IPS-NIHi7 (cell line): ENCODE results near the gene APOLD1.
"Not testable (repeated sequence)": the region's sequence is repeated elsewhere in the genome, so short reads cannot be mapped to it uniquely, and the experiment has no call there.

Source experiments
- DNase-seq: peaks from one replicate; pipeline ENCODE4 v3.0.0; 2012; ENCODE audit warnings: mixed read lengths; ENCODE audit errors: extremely low spot score

Gene APOLD1

DNA sequence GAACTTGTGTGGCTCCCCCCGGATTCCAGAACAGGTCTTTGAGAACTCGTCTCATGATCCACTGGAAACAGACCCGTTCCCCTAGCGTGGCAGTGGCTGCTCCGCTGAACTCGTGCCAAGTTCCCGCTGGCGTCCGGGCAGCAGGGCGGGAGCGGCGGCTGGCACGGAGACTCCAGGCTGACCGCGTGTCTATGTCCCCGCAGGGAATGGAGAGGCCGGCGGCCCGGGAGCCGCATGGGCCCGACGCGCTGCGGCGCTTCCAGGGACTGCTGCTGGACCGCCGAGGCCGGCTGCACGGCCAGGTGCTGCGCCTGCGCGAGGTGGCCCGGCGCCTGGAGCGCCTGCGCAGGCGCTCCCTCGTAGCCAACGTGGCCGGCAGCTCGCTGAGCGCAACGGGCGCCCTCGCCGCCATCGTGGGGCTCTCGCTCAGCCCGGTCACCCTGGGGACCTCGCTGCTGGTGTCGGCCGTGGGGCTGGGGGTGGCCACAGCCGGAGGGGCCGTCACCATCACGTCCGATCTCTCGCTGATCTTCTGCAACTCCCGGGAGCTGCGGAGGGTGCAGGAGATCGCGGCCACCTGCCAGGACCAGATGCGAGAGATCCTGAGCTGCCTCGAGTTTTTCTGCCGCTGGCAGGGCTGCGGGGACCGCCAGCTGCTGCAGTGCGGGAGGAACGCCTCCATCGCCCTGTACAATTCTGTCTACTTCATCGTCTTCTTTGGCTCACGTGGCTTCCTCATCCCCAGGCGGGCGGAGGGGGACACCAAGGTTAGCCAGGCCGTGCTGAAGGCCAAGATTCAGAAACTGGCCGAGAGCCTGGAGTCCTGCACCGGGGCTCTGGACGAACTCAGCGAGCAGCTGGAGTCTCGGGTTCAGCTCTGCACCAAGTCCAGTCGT lies 1.5 kb downstream of the APOLD1 start:
- DNase-seq = peak; percentile 96

GRCh38 chr12:12788131-12788530 lies 2.7 kb downstream of the APOLD1 start:
- DNase-seq = no peak

DNA sequence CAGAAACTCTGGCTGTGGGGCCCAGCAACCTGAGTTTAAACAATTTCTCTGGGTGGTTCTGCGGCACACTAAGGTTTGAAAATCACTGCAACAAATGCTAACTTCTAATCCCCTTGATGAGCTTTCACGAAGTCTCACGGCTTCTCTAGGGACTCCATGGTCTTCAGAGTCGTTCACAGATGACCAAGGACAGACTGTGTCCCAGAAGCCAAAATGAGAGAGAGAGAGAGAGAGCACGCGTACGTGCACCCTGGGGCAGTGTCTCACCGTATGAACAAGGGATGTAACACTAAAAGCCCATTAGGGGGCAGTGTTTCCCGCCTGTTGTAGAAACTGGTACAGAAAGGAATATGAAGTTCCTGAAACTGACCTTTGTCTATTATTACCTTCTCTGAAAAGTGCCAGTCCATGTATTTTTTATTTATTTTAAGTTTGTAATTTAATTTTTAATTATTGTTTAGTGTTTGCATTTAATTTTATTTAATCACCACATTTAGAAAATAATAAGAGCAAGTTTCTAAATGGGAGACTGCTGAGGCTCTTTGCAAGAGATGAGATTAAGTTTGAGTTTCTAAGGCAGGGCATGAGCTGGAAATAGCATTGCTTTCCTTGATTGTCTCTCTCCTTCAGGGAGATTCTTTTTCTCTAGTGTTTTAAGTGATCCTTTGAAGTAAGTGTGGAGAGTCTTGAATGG lies 3.4 kb downstream of the APOLD1 start:
- DNase-seq = peak; percentile 54

DNA sequence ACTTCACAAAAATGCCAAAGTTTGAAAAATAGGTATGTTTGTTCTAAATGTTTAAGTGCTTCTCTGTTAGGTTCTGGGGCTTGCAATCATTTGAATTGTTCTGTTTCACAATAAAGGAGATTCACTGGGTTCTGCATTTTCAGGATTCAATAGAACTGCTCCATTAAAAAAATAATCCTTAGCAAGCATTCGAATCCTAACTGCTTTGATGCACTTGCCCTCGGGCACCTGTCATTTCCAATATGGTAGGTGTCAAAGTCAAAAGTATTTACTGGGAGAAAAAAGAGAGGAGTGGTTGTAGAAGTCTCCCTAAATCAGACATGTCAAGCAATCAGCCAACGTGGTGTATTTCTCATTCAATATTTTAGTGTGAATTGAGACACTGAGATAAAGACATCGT lies 5.5 kb downstream of the APOLD1 start:
- no peak for DNase-seq

DNA sequence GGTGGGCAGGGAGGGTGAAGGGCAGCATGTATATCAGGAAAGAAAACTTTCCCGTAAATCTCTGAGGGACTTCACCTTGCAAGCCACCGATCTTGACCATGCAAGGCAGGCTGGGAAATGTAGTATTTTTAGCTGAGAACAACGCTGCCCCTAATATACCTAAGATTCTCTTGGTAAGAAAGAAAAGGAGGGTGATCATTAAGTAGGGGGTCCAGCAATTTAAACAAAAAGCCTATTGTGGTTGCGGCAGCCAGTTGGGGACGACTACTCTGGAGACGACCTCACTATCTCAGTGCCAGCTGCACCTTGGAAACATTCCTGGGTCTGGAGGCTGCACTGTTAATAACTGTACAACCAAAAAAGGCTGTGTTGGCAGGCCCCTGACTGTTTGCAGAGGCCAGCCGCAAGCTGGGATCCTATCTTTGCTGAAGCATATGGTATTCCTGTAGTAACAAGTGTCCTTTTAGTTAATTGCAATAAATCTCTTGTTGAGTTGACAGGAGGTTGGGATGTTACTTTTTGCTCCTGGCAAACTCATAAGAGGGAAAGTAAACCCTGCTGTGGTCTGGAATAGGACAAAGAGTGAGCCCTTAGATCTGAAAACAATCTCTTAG lies 6.4 kb downstream of the APOLD1 start:
- DNase-seq = no peak

DNA sequence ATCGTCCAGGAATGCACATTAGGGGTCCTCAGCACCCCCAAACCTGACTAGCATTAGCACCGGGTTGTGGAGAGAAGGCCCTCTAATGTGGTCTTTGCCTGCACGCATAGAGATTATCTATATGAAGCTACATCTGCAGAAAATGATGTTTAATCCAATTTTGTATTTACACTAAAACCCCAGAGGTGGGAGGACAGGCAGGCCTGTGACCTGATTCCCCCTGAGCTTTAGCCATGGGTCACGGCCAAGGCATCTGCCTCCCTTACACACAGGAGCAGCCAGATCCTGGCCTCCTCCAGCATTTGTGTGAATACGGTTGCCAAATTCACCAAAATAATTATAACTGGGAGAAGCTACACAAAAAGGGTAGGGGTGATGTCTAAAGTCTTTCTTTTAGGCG lies 7.0 kb downstream of the APOLD1 start:
- DNase-seq = no peak

- DNase-seq = no peak
These were observed 9.2 kb downstream of the APOLD1 start for GRCh38 chr12:12794686-12795085.

GRCh38 chr12:12796171-12796570 lies 10.7 kb downstream of the APOLD1 start:
- DNase-seq = no peak

- DNase-seq = no peak
These were observed 11.7 kb downstream of the APOLD1 start for GRCh38 chr12:12796928-12797793.

DNA sequence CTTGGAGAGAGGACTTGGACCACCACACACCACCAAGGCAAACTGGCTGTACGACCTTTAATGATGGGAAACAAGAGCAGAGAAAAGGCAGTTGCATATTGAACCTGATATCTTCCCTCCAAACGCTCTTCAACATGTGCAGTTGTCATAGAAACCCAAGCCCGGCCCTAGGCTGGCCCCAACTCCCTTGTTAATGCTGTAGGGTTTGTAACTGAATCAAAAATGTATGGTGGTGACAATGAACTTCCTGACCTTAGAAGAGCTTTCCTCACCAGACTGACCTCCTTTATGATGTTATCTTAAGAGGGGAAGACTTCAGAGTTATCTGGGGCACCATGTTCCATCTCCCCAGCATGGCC lies 12.3 kb downstream of the APOLD1 start:
- DNase-seq = no peak

DNA sequence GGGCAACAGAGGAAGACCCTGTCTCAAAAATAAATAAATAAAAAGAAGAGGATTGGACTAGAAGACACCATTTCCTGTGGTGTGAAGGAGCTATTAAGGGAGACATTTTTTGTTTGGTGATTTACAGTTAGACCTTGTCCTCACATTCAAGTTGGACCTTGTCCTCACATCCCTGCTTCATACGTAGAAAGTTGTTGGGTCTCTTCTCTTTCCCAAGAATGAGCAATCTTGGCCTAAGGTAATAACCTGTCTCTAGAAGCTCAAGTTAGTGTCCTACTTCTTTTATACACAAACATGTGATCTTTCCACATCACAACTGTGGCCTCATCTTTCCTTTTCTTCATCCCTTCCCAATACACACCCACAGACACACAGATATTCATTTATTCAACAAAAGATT lies 13.0 kb downstream of the APOLD1 start:
- DNase-seq = no peak

DNA sequence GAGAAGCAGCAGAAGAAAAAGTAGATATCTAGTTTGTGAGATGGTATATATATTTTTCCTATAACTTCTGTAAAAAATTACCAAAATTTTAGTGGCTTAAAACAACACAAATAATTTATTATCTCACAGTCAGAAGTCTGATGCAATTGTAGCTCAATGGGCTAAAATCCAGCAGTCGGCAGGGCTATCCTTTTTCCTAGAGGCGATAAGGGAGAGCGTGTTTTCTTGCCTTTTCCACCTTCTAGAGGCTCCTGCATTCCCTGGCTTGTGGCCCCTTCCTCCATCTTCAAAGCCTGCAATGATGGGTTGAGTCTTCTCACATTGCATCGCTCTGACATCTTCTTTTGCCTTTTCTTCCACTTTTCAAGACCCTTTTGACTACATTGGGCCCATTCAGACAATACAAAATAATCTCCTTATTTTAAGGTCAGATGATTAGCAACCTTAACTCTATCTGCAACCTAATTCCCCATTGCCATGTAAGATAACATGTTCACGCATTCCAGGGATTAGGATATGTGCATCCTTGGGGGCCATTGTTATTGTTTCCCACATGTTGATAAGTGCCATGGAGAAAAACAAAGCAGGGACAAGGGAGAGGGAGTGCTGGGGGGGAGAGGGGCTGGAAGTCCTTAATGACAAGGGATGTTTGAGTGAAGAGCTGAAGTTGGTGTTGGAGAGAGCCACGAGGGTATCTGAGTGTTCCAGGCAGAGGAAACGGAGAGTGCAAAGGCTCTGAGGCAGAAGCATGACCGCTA lies 13.9 kb downstream of the APOLD1 start:
- no peak for DNase-seq

GRCh38 chr12:12800406-12801180 lies 15.1 kb downstream of the APOLD1 start:
- no peak for DNase-seq

- DNase-seq = not testable (repeated sequence)
These were observed 16.2 kb downstream of the APOLD1 start for GRCh38 chr12:12801656-12802055.

DNA sequence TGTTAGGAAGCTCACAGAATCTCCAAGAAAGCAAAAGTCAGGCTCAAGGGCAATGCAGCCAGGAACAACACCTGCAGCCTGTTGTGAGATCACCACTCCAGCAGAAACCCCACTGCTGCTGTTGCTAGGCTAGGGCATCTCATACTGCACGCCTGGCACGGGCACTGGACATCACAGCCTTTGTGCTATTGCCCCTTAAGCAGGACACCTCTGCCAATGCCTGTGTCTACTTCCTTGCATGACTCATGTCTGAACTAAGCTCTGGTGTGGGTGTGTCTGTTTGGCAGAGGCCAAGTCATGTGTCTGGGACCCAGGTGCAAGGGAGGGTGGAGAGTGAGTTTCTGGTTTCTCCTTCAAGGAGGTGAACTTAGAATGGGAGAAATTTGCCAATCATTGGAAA lies 17.7 kb downstream of the APOLD1 start:
- DNase-seq = peak; percentile 34

GRCh38 chr12:12804011-12804410 lies 18.6 kb downstream of the APOLD1 start:
- no peak for DNase-seq

- no peak for DNase-seq
These were observed 19.0 kb downstream of the APOLD1 start for GRCh38 chr12:12804432-12804886.

DNA sequence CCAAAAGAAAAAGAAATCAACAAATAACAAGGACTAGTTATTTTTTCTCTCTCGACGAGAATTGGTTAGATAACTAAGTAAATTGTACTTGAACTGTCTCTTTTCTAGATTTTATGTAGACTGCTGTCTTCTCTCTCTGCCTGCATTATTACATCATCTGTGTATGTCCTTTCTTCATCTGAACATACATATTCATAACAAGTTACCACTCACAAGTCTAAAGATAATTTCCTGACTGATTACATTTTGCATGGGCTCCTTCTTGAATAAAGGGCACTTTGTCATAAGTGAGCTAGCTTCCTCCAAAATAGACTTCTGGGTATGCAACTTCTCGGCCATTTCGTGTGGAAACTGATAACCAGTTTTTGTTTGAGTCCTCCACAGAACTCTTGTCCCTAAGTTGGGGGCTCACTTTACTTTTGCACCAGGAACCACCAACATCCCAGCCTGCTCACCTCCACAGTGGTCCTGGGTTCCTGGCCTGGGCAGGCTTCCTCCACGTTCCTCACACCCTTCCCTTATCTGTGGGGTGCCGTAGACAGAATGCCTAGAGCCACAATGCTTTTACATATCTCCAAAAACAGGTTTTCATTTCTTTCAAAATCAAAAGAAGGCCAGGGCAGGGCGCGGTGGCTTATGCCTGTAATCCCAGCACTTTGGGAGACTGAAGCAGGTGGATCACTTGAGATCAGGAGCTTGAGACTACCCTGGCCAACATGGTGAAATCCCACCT lies 21.5 kb downstream of the APOLD1 start:
- no peak for DNase-seq

DNA sequence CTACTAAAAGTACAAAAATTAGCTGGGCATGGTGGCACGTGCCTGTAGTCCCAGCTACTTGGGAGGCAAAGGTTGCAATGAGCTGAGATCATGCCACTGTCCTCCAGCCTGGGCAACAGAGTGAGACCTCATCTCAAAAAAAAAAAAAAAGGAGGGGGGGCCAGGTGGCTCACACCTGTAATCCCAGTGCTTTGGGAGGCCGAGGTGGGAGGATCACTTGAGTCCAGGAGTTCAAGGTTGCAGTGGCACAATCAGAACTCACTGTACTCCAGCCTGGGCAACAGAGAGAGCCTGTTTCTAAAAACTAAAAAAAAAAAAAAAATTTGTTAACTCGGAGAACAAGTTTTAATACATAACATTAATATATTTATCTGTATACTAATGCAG lies 22.1 kb downstream of the APOLD1 start:
- DNase-seq = not testable (repeated sequence)
